Nephron progenitor cell (in vitro differentiated cells): ENCODE measurements around the gene COL20A1.

Experiments
- DNase-seq: peaks from one replicate; pipeline ENCODE4 v3.0.0; 2021
- H3K27ac Mint-ChIP-seq: 2 replicates; pipeline ENCODE4 v1.8.0; 2021; ENCODE audit warnings: mild to moderate bottlenecking, moderate library complexity, mixed read lengths
- H3K27me3 Mint-ChIP-seq: 2 replicates; pipeline ENCODE4 v1.8.0; 2021; ENCODE audit warnings: mild to moderate bottlenecking, low read depth, mixed read lengths; ENCODE audit not compliant: poor library complexity
- H3K36me3 Mint-ChIP-seq: 2 replicates; pipeline ENCODE4 v1.8.0; 2021; ENCODE audit warnings: low read depth, mixed read lengths
- H3K4me1 Mint-ChIP-seq: 2 replicates; pipeline ENCODE4 v1.8.0; 2021; ENCODE audit warnings: mixed read lengths
- H3K4me3 Mint-ChIP-seq: 2 replicates; pipeline ENCODE4 v1.8.0; 2021; ENCODE audit warnings: mild to moderate bottlenecking, moderate library complexity, mixed read lengths
- H3K9me3 Mint-ChIP-seq: 2 replicates; pipeline ENCODE4 v1.8.0; 2021; ENCODE audit warnings: mild to moderate bottlenecking, moderate library complexity, mixed read lengths
- TF ChIP-seq, protein P1 (sequence below): fragments of 200-600 bp; sonication (generic); IDR thresholded peaks from 2 replicates; pipeline ENCODE4 v1.5.0; 2021; ENCODE audit warnings: antibody characterized with exemption

The COL20A1 gene

DNA sequence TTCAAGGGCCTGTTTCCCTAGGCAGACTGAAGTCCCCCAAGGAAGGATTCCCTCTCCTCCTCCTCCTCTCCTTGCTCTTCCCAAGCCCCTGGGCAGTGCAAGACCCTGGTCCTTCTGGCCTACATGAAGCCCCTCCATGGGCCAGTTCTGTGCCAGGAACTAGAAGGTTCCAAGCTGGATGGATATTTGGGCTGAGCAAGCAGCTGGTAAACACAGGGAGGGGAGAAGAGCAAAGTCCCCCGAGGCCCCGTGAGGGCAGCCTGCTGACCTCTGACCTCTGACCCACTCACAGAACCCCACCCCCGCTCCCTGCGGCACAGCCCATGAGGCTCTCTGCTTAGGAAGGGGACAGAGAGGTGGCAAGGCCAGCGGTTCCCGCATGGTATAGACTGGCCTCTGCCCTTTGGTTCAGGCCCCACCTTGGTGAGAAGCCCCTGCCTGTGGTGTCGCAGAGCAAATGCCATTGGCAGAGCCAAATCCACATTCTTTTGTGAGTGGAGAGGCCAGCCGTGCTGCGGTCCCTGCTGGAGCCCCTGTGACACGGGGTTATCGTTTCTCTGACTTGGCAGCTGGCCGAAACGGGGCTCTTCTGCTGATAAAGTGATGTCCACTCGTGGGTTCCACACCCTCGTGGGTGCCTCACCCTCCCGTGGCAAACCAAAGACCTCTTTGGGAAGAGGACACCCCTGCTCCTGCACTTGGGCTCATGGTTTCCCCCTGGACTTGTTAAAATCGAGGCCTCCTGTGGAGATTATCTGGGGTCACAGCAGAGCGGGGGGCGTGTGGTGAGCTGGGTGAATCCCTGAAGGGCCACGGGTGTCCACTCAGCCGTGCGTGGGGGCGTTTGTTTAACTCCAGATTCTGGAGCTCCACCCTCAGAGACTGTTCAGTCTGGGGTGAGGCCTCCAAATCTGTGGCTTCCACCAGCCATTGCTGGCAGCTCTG lies 70.3 kb downstream of the COL20A1 start:
- TF ChIP-seq, protein P1, sequence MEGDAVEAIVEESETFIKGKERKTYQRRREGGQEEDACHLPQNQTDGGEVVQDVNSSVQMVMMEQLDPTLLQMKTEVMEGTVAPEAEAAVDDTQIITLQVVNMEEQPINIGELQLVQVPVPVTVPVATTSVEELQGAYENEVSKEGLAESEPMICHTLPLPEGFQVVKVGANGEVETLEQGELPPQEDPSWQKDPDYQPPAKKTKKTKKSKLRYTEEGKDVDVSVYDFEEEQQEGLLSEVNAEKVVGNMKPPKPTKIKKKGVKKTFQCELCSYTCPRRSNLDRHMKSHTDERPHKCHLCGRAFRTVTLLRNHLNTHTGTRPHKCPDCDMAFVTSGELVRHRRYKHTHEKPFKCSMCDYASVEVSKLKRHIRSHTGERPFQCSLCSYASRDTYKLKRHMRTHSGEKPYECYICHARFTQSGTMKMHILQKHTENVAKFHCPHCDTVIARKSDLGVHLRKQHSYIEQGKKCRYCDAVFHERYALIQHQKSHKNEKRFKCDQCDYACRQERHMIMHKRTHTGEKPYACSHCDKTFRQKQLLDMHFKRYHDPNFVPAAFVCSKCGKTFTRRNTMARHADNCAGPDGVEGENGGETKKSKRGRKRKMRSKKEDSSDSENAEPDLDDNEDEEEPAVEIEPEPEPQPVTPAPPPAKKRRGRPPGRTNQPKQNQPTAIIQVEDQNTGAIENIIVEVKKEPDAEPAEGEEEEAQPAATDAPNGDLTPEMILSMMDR: no peak
- Mint-ChIP-seq H3K4me3 (peak overlapping the region; percentile 52), H3K36me3 (no peaks in the 10 kb centered on the region), H3K27me3 (peaks cover 49% of the 10 kb centered on the region), H3K4me1 (peaks cover 45% of the 10 kb centered on the region), H3K9me3 (no peaks in the 10 kb centered on the region), H3K27ac (no peak overlapping the region)
- DNase-seq: peak; percentile 51

DNA sequence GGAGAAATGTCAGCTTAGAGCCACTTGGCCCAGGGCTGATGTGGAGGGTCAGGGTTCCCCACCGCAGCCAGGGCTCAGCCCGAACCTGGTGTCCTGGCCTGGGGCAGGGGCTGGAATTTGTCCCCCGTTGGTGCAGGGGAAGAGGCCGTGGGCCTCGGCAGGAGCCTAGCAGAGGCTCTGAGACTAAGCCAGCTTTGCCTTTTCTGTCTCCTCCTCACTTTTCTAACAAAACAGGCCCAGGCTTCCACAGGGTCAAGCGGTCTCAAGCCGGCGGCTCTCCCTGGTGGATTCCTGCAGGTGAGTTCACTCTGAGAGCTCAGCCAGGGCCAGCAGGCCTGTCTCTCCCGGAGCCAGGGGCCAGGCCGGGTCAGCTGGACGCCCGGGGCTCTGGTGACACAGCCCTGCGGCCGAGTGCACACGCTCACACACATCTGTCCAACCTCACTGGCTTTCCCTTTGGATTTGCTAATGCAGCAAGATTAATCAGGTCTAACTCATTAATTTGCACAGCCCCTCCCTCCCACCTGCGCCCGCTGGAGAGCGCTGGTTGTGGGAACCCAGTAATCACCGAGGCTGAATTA lies 71.1 kb downstream of the COL20A1 start:
- DNase-seq: no peak
- no peak overlapping the region for H3K27ac Mint-ChIP-seq
- peaks cover 53% of the 10 kb centered on the region for H3K4me1 Mint-ChIP-seq
- no peaks in the 10 kb centered on the region for H3K9me3 Mint-ChIP-seq
- no peaks in the 10 kb centered on the region for H3K36me3 Mint-ChIP-seq
- peaks cover 45% of the 10 kb centered on the region for H3K27me3 Mint-ChIP-seq
- TF ChIP-seq, protein P1: no peak
- peak overlapping the region; percentile 32 for H3K4me3 Mint-ChIP-seq

- peaks cover 35% of the 10 kb centered on the region for H3K27me3 Mint-ChIP-seq
- H3K4me3 Mint-ChIP-seq: no peak overlapping the region
- no peaks in the 10 kb centered on the region for H3K36me3 Mint-ChIP-seq
- TF ChIP-seq, protein P1: no peak
- no peak for DNase-seq
- peaks cover 52% of the 10 kb centered on the region for H3K4me1 Mint-ChIP-seq
- no peaks in the 10 kb centered on the region for H3K9me3 Mint-ChIP-seq
- no peak overlapping the region for H3K27ac Mint-ChIP-seq
Observed at GRCh38 chr20:63364801-63365585, 72.0 kb downstream of the COL20A1 start.

GRCh38 chr20:63365601-63366389 lies 72.8 kb downstream of the COL20A1 start:
- TF ChIP-seq, protein P1: no peak
- Mint-ChIP-seq H3K27ac (no peak overlapping the region), H3K9me3 (no peaks in the 10 kb centered on the region), H3K4me1 (peaks cover 51% of the 10 kb centered on the region), H3K4me3 (no peak overlapping the region), H3K36me3 (no peaks in the 10 kb centered on the region), H3K27me3 (peaks cover 28% of the 10 kb centered on the region)
- no peak for DNase-seq
